Smooth muscle cell (in vitro differentiated cells): ENCODE measurements around the gene LPP. TPM values are rescaled to one million over a fixed set of nuclear protein-coding genes. Genes with fewer than 3 reads are reported as not detected.
A peak's percentile ranks its signal among the peaks of the same experiment; 100 is the strongest.

Experiments
- DNase-seq: peaks from one replicate; lab custom pipeline; 2025; ENCODE audit not compliant: unreplicated experiment; lab: John Stamatoyannopoulos, UW
- H2AFZ ChIP-seq: fragments of 200-600 bp; sonication (generic); 2 replicates; pipeline ENCODE4 v1.6.0; 2016; ENCODE audit warnings: antibody characterized with exemption, low read depth, mild to moderate bottlenecking
- H3F3A ChIP-seq: fragments of 200-600 bp; sonication (generic); 2 replicates; pipeline ENCODE4 v1.6.0; 2017; ENCODE audit warnings: antibody characterized with exemption, low read depth
- H3K27ac ChIP-seq: fragments of 200-600 bp; sonication (generic); 2 replicates; pipeline ENCODE4 v1.5.1; 2016; ENCODE audit warnings: low read depth, mild to moderate bottlenecking
- H3K27me3 ChIP-seq: fragments of 200-600 bp; sonication (generic); 2 replicates; pipeline ENCODE4 v1.6.1; 2016; ENCODE audit warnings: low read depth, mild to moderate bottlenecking
- H3K36me3 ChIP-seq: fragments of 200-600 bp; sonication (generic); 2 replicates; pipeline ENCODE4 v1.5.1; 2016; ENCODE audit warnings: low read depth
- H3K4me1 ChIP-seq: fragments of 200-600 bp; sonication (generic); 2 replicates; pipeline ENCODE4 v1.5.1; 2016; ENCODE audit warnings: low read depth
- H3K4me2 ChIP-seq: fragments of 200-600 bp; sonication (generic); 2 replicates; pipeline ENCODE4 v1.6.0; 2016; ENCODE audit warnings: mild to moderate bottlenecking
- H3K4me3 ChIP-seq: fragments of 200-600 bp; sonication (generic); 2 replicates; pipeline ENCODE4 v1.5.1; 2016; ENCODE audit warnings: mild to moderate bottlenecking
- H3K79me2 ChIP-seq: fragments of 200-600 bp; sonication (generic); 2 replicates; pipeline ENCODE4 v1.6.0; 2016; ENCODE audit warnings: low read depth, mild to moderate bottlenecking
- H3K9ac ChIP-seq: fragments of 200-600 bp; sonication (generic); 2 replicates; pipeline ENCODE4 v1.6.0; 2016; ENCODE audit warnings: low read depth
- H3K9me3 ChIP-seq: fragments of 200-600 bp; sonication (generic); replicated peaks from 2 replicates; pipeline ENCODE4 v1.5.1; 2016; ENCODE audit warnings: low read depth
- H4K20me1 ChIP-seq: fragments of 200-600 bp; sonication (generic); 2 replicates; pipeline ENCODE4 v1.6.0; 2016; ENCODE audit warnings: low read depth
- WGBS: methylation state at CpG from one replicate; pipeline ENCODE4 v1.1.7; 2016; ENCODE audit warnings: low lambda C conversion rate; 5-methylcytosine and 5-hydroxymethylcytosine counted together
- polyA plus RNA-seq: library from polyadenylated mRNA; unstranded; fragments of >200 nt; fragmentation: Nextera tagmentation; extraction: Ambion mirVana; gene quantifications from 2 replicates; pipeline ENCODE4 v1.2.1, GENCODE V29; 2016
- total RNA-seq: library from RNA; depleted of rRNA; stranded (reverse); fragments of >200 nt; gene quantifications from 2 replicates; pipeline ENCODE4 v1.2.3, GENCODE V29; 2014
- TF ChIP-seq, protein P1 (sequence below): fragments of 200-600 bp; sonication (generic); IDR thresholded peaks from 2 replicates; pipeline ENCODE4 v1.5.1; 2017; ENCODE audit warnings: borderline replicate concordance, mild to moderate bottlenecking, antibody characterized with exemption; ENCODE audit not compliant: insufficient read depth, poor library complexity, severe bottlenecking

The LPP gene
- total and polyA plus RNA-seq, 2 experiments from 2014 or later: 42.3 to 128 TPM

GRCh38 chr3:188830893-188831292 is 676.9 kb downstream of the LPP start:
- no peaks in the 10 kb centered on the region for H3K9me3 ChIP-seq
- H3K4me2 ChIP-seq: no peak overlapping the region
- peaks cover 5% of the 10 kb centered on the region for H3F3A ChIP-seq
- H2AFZ ChIP-seq: no peak overlapping the region
- TF ChIP-seq, protein P1, sequence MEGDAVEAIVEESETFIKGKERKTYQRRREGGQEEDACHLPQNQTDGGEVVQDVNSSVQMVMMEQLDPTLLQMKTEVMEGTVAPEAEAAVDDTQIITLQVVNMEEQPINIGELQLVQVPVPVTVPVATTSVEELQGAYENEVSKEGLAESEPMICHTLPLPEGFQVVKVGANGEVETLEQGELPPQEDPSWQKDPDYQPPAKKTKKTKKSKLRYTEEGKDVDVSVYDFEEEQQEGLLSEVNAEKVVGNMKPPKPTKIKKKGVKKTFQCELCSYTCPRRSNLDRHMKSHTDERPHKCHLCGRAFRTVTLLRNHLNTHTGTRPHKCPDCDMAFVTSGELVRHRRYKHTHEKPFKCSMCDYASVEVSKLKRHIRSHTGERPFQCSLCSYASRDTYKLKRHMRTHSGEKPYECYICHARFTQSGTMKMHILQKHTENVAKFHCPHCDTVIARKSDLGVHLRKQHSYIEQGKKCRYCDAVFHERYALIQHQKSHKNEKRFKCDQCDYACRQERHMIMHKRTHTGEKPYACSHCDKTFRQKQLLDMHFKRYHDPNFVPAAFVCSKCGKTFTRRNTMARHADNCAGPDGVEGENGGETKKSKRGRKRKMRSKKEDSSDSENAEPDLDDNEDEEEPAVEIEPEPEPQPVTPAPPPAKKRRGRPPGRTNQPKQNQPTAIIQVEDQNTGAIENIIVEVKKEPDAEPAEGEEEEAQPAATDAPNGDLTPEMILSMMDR: peak; percentile 8
- H3K79me2 ChIP-seq: no peaks in the 10 kb centered on the region
- no peak for DNase-seq
- 91% methylated on average over 2 of the region's 2 CpGs for WGBS
- H3K27me3 ChIP-seq: no peaks in the 10 kb centered on the region
- H3K36me3 ChIP-seq: no peaks in the 10 kb centered on the region
- H4K20me1 ChIP-seq: peaks cover 45% of the 10 kb centered on the region
- no peak overlapping the region for H3K4me3 ChIP-seq
- H3K4me1 ChIP-seq: no peaks in the 10 kb centered on the region
- H3K9ac ChIP-seq: no peak overlapping the region
- no peak overlapping the region for H3K27ac ChIP-seq

DNA sequence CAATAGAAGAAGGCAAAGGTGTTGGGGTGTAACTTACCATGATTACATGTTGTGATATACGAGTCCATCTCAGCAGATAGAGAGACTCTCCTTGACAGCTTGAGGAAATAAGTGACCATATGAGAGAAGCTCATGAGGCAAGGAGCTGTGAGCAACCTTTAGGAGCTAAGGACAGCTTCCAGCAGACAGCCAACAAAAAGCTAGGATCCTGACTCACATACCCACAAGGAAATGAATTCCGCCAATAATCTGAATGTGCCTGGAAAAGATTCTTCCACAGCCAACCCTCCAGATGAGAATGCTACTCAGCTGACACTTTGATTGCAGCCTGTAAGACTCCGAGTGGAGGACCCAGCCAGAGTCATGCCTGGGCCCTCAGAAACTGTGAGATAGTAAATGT is 678.2 kb downstream of the LPP start:
- no peak overlapping the region for H3K9ac ChIP-seq
- H3K4me2 ChIP-seq: no peak overlapping the region
- peaks cover 5% of the 10 kb centered on the region for H3F3A ChIP-seq
- H3K27ac ChIP-seq: no peak overlapping the region
- H4K20me1 ChIP-seq: peaks cover 46% of the 10 kb centered on the region
- no peak overlapping the region for H3K4me3 ChIP-seq
- H3K9me3 ChIP-seq: no peaks in the 10 kb centered on the region
- H3K4me1 ChIP-seq: no peaks in the 10 kb centered on the region
- no peak overlapping the region for H2AFZ ChIP-seq
- no peaks in the 10 kb centered on the region for H3K27me3 ChIP-seq
- no peak for DNase-seq
- TF ChIP-seq, protein P1: no peak
- 86% methylated on average over 3 of the region's 3 CpGs for WGBS
- no peaks in the 10 kb centered on the region for H3K36me3 ChIP-seq
- peaks cover 5% of the 10 kb centered on the region for H3K79me2 ChIP-seq

DNA sequence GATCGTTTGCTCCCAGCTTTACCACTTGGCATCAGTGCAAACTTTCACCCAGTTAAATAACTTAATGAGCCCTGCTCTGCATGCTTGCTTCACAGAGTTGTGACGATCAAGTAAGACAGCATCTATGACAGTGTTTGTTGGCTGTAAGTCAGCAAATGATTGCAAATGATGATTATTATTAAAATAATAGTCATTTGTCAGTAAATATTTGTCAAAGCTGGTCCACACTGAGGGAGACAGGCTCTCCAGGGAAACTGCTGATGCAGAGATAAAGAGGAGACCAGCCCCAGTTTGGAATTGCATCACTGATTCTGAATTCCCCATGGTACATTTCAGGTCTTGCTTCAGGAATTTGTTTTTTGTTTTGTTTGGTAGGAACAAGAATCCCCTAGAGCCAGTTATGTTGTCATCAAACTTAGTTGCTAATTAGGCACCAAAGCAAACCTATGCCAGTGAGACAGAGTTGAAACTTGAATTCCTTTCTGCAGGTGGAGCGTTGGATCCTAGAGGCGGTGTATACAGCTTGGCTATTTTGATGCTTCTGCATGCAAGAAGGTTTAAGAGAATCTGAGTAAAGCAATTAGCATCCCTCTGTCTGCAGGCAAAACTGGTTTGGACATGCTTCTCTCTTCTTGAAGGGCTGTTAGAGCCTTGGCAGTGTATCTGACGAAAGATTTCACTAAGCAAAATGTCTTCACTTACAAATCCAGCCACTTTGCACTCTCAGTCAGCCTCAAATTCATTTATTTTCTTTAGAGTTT is 679.2 kb downstream of the LPP start:
- TF ChIP-seq, protein P1: no peak
- no peaks in the 10 kb centered on the region for H3K27me3 ChIP-seq
- H3K9ac ChIP-seq: no peak overlapping the region
- no peak overlapping the region for H3K4me3 ChIP-seq
- peaks cover 6% of the 10 kb centered on the region for H3K79me2 ChIP-seq
- H3F3A ChIP-seq: peaks cover 5% of the 10 kb centered on the region
- peaks cover 48% of the 10 kb centered on the region for H4K20me1 ChIP-seq
- H3K4me2 ChIP-seq: no peak overlapping the region
- H3K36me3 ChIP-seq: no peaks in the 10 kb centered on the region
- H3K27ac ChIP-seq: peak overlapping the region; percentile 2
- no peaks in the 10 kb centered on the region for H3K9me3 ChIP-seq
- H2AFZ ChIP-seq: no peak overlapping the region
- DNase-seq: no peak
- 69% methylated on average over 5 of the region's 5 CpGs for WGBS
- H3K4me1 ChIP-seq: no peaks in the 10 kb centered on the region

- Histone ChIP-seq H3K36me3 (no peaks in the 10 kb centered on the region), H3K4me2 (no peak overlapping the region), H3K27me3 (no peaks in the 10 kb centered on the region), H3K27ac (no peak overlapping the region), H3K4me3 (no peak overlapping the region), H2AFZ (no peak overlapping the region), H4K20me1 (peaks cover 53% of the 10 kb centered on the region), H3K9ac (no peak overlapping the region), H3K79me2 (peaks cover 9% of the 10 kb centered on the region), H3K9me3 (no peaks in the 10 kb centered on the region), H3F3A (peaks cover 14% of the 10 kb centered on the region), H3K4me1 (no peaks in the 10 kb centered on the region)
- 100% methylated on average over 3 of the region's 3 CpGs for WGBS
- TF ChIP-seq, protein P1: no peak
- no peak for DNase-seq
These were observed 680.4 kb downstream of the LPP start for GRCh38 chr3:188834349-188834748.
